ENCODE measurements around the gene OR5D16. TPM values are rescaled to one million over a fixed set of nuclear protein-coding genes. Genes with fewer than 3 reads are reported as not detected.

Gene OR5D16
- total RNA-seq, 1 experiment from 2014 or later: not detected

Other genes with a start within 250 kb of the OR5D16 start
- gene OR4C11, start 231.1 kb upstream of the OR5D16 start, total RNA-seq (2014; rRNA removed; shearing (Covaris generic)): not detected in 2 replicates
- gene OR4P4, start 203.6 kb upstream of the OR5D16 start, total RNA-seq (2014; rRNA removed; shearing (Covaris generic)): not detected in 2 replicates
- not detected in 2 replicates for gene OR4S2, start 190.4 kb upstream of the OR5D16 start, total RNA-seq (2014; rRNA removed; shearing (Covaris generic))
- not detected in 2 replicates for gene OR4C6, start 176.6 kb upstream of the OR5D16 start, total RNA-seq (2014; rRNA removed; shearing (Covaris generic))
- gene OR5D13, start 65.3 kb upstream of the OR5D16 start, total RNA-seq (2014; rRNA removed; shearing (Covaris generic)): not detected in 2 replicates
- gene OR5D14, start 43.2 kb upstream of the OR5D16 start, total RNA-seq (2014; rRNA removed; shearing (Covaris generic)): not detected in 2 replicates
- gene OR5L1, start 27.4 kb upstream of the OR5D16 start, total RNA-seq (2014; rRNA removed; shearing (Covaris generic)): not detected in 2 replicates
- not detected in 2 replicates for gene OR5D18, start 19.1 kb upstream of the OR5D16 start, total RNA-seq (2014; rRNA removed; shearing (Covaris generic))
- not detected in 2 replicates for gene OR5L2, start 11.5 kb upstream of the OR5D16 start, total RNA-seq (2014; rRNA removed; shearing (Covaris generic))
- 0.18 TPM in 1 of 2 replicates, not detected in the other for gene TRIM51, start 44.5 kb downstream of the OR5D16 start, total RNA-seq (2014; rRNA removed; shearing (Covaris generic))
- gene OR5W2, start 75.8 kb downstream of the OR5D16 start, total RNA-seq (2014; rRNA removed; shearing (Covaris generic)): not detected in 2 replicates
- not detected in 2 replicates for gene OR5I1, start 97.6 kb downstream of the OR5D16 start, total RNA-seq (2014; rRNA removed; shearing (Covaris generic))
- not detected in 2 replicates for gene OR10AG1, start 131.2 kb downstream of the OR5D16 start, total RNA-seq (2014; rRNA removed; shearing (Covaris generic))
- not detected in 2 replicates for gene OR5F1, start 155.9 kb downstream of the OR5D16 start, total RNA-seq (2014; rRNA removed; shearing (Covaris generic))
- gene OR5AS1, start 188.9 kb downstream of the OR5D16 start, total RNA-seq (2014; rRNA removed; shearing (Covaris generic)): not detected in 2 replicates